Measurements from ENCODE around the gene LECT2.

The LECT2 gene

DNA sequence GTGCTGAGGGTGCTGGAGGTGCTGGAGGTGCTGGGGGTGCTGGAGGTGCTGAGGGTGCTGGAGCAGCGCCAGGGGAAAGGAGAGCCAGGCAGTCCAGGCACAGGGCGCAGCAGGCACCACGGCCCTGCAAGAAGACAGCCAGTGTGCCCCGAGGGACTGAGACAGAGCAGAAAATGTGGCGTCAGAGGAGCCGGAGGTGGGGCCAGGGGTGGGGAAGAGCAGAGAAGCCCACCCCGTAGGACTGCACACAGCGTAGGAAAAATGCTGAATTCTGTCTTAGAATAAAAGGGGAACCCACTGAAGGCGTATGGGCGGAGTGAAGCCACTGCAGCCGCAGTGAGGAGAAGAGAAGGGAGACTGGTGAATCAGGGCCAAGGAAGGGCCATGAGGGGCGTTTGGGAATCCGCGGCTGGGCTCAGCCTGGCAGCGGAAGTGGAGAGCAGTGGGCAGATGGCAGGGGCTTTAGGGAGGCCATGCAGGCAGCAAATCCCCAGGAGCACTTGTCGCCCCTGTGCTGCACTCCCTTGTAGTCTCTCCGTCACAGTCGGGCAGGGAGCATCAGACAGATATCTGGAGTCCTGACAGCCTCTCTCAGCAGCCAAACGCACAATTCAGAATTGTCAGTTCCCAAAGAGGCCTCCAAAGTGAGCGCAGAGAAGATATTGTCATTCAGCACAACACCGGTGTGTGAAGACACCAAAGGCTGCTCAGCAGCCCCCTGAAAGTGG, 35.9 kb upstream of the LECT2 start:
- H3K27ac ChIP-seq, result no peak overlapping the region
- no peak for TF ChIP-seq ZFX (IDR thresholded peaks at IDR 0.05)
- TF ChIP-seq, protein P1, sequence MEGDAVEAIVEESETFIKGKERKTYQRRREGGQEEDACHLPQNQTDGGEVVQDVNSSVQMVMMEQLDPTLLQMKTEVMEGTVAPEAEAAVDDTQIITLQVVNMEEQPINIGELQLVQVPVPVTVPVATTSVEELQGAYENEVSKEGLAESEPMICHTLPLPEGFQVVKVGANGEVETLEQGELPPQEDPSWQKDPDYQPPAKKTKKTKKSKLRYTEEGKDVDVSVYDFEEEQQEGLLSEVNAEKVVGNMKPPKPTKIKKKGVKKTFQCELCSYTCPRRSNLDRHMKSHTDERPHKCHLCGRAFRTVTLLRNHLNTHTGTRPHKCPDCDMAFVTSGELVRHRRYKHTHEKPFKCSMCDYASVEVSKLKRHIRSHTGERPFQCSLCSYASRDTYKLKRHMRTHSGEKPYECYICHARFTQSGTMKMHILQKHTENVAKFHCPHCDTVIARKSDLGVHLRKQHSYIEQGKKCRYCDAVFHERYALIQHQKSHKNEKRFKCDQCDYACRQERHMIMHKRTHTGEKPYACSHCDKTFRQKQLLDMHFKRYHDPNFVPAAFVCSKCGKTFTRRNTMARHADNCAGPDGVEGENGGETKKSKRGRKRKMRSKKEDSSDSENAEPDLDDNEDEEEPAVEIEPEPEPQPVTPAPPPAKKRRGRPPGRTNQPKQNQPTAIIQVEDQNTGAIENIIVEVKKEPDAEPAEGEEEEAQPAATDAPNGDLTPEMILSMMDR (conservative IDR thresholded peaks at IDR 0.05), result no peak

DNA sequence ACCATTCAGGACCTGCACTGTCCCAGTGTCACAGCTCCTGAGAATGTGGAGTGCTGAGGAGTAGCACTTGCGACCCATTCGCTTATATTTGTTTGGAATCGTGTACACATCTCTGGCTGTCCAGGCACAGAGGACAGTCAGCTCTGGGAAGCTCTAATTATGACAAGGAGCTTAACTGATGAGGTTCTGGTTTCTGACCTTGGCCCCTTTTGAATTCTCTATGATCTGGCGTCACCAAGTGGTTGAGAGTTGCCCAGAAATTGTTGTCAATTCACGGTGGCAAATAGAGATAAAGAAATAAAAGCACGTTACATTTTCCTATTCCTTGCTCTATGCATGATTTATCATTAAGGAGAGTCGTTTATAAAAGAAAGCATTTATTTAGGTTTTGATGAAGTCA, 34.9 kb upstream of the LECT2 start:
- TF ChIP-seq, protein P1 (conservative IDR thresholded peaks at IDR 0.05), result peak; percentile 16; the same call in 1 of the 2 replicates
- TF ChIP-seq ZFX (IDR thresholded peaks at IDR 0.05), result no peak
- H3K27ac ChIP-seq, result no peak overlapping the region

DNA sequence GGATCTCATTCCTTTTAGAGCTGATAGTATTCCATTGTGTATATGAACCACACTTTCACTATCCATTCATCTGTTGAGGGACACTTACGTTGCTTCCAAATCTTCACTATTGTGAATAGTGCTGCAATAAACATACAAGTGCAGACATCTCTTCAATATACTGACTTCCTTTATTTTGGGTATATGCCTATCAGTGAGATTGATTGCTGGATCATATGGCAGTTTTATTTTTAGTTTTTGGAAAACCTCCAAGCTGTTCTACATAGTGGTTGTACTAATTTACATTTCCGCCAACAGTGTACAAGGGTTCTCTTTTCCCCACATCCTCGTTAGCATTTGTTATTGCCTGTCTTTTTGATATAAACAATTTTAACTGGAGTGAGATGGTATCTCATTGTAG, 33.8 kb upstream of the LECT2 start:
- no peak overlapping the region for H3K27ac ChIP-seq

DNA sequence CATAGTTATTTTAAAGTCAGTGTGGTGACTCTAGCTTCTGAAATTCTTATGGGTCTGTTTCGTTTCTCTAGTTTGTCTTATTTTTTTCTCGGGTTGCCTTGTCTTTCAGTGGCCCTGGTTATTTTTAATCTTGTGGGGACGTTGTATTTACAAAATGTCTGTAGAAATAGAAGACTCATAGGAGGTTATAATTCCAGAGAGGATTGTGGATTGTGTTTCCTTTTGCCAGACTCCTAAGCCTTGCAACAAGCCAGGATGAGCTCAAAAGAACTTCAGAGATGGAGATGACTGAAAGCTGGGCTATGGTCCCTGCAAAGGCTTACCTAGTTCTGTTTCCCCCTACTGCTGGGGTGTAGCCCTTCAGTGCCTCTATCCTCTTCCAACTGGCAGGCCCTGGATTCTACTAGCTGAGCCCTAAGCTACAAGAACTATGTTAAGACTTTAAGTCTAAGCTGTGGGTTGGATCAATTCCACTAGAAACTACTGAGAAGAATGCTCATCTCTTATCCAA, 32.2 kb upstream of the LECT2 start:
- H3K27ac ChIP-seq, result no peak overlapping the region
- no peak for TF ChIP-seq ZFX (IDR thresholded peaks at IDR 0.05)
- TF ChIP-seq, protein P1 (conservative IDR thresholded peaks at IDR 0.05), result no peak

More for the DNA sequence above, 33.8 kb upstream of the LECT2 start:
- TF ChIP-seq ZFX (IDR thresholded peaks at IDR 0.05), result no peak

DNA sequence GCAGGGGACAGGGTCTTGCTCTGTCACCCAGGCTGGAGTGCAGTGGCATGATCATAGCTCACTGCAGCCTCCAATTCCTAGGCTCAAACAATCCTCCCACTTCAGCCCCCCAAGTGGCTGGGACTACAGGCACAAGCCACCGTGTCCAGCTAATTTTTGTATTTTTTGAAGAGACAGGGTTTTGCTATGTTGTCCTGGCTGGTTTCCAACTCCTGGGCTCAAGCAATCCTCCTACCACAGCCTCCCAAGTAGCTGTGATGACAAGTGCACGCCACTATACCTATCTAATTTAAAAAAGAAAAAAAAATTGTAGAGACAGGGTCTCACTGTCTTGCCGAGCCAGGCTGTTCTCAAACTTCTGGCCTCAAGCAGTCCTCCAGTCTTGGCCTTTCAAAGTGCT, 31.6 kb upstream of the LECT2 start:
- TF ChIP-seq, protein P1 (conservative IDR thresholded peaks at IDR 0.05), result no peak
- no peak for TF ChIP-seq ZFX (IDR thresholded peaks at IDR 0.05)
- no peak overlapping the region for H3K27ac ChIP-seq

DNA sequence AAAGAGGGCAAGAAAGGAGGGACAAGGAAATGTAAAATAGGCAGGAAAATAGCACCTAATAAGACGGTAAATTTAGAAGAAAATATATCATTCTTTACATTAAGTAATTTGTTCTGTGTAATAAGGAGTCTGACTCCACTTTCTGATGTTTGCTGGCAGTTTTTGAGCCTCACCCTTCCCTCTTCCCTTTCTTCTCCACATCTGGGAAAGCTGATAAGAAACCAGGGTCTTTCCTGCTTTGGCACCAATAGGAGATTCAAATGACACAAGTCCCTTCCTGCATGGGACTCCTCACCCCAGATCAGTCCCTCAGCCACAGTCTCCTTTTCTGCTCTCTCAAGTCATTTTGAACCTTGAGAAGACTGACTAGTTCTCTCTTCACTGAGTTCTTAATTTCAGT, 31.2 kb upstream of the LECT2 start:
- no peak for TF ChIP-seq ZFX (IDR thresholded peaks at IDR 0.05)
- TF ChIP-seq, protein P1 (conservative IDR thresholded peaks at IDR 0.05), result no peak

DNA sequence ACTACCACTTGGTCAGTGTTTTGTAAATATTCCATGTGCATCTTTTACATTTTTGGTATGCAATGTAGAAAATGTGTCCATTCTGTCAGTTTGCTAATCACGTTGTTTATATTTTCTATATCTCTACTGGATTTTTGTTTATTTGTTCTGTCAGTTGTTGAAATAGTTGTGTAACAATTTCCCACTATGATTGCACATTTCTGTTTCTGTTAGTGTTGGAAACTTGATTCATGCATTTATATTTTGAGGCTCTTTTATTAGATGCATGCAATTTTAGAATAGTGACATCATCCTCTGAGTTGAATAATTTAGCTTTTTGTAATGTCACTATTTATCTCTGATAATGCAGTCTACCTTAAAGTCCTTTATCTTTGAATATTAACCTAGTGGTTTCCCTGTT, 25.8 kb upstream of the LECT2 start:
- H3K27ac ChIP-seq, result no peak overlapping the region

More for the DNA sequence above, 31.2 kb upstream of the LECT2 start:
- no peak overlapping the region for H3K27ac ChIP-seq

More for the DNA sequence above, 25.8 kb upstream of the LECT2 start:
- TF ChIP-seq ZFX (IDR thresholded peaks at IDR 0.05), result no peak
- TF ChIP-seq, protein P1 (conservative IDR thresholded peaks at IDR 0.05), result no peak

Measured in C4-2B (cell line).